Heart right ventricle (tissue), 16 donors: ENCODE measurements around the gene CHMP1A. TPM values are rescaled to one million over a fixed set of nuclear protein-coding genes. Genes with fewer than 3 reads are reported as not detected.
"Not testable (repeated sequence)": the region's sequence is repeated elsewhere in the genome, so short reads cannot be mapped to it uniquely, and the experiment has no call there.

Experiments used
- ATAC-seq, 8 donors: fragments of 200-7000 bp; cut with Tn5 transposase; one replicate each; pipeline ENCODE4 v1.9.1; 2020; ENCODE audit warnings: mild to moderate bottlenecking in 8 of 8, moderate library complexity in 8 of 8, moderate number of reproducible peaks in 1 of 8
- DNase-seq, 2 donors: peaks; one replicate each; pipeline ENCODE4 v3.0.0-alpha.2; 2020
- H3K27ac ChIP-seq, 10 donors: fragments of 200-600 bp; sonication (generic) in 2 of 10; one replicate each; pipeline versions ENCODE4 v1.5.0 to v1.8.0; 2020 to 2022; ENCODE audit warnings: mild to moderate bottlenecking in 3 of 10
- H3K27me3 ChIP-seq, 7 donors: fragments of 200-600 bp; one replicate each; pipeline ENCODE4 v1.8.0; 2021 to 2022; ENCODE audit warnings: mild to moderate bottlenecking in 2 of 7
- H3K36me3 ChIP-seq, 9 donors: fragments of 200-600 bp; sonication (generic) in 1 of 9; one replicate each; pipeline versions ENCODE4 v1.5.0 to v1.8.0; 2020 to 2022; ENCODE audit warnings: mild to moderate bottlenecking in 2 of 9
- H3K4me1 ChIP-seq, 9 donors: fragments of 200-600 bp; sonication (generic) in 1 of 9; one replicate each; pipeline versions ENCODE4 v1.5.0 to v1.8.0; 2020 to 2022; ENCODE audit warnings: mild to moderate bottlenecking in 4 of 9
- H3K4me3 ChIP-seq, 10 donors: fragments of 200-600 bp; sonication (generic) in 2 of 10; one replicate each; pipeline versions ENCODE4 v1.5.0 to v1.8.0; 2020 to 2022; ENCODE audit warnings: mild to moderate bottlenecking in 7 of 10, moderate library complexity in 2 of 10
- H3K9me3 ChIP-seq, 11 donors: fragments of 200-600 bp in 10 of 11; sonication (generic) in 2 of 11; one replicate each; pipeline versions ENCODE4 v1.5.0 to v1.8.0; 2013 to 2022; ENCODE audit warnings: mild to moderate bottlenecking in 2 of 11, control low read depth in 1 of 11, moderate library complexity in 1 of 11
- WGBS, 2 donors: extraction: QIAGEN DNeasy Blood & Tissue Kit; methylation state at CpG; one replicate each; pipeline ENCODE4 v1.1.7; 2013; ENCODE audit warnings: inconsistent platforms in 1 of 2; 5-methylcytosine and 5-hydroxymethylcytosine counted together
- intact Hi-C, 10 donors: fragments of 100-400 bp; cut with DNase I; formaldehyde crosslinking; loops; one replicate each; pipeline versions ENCODE4 v1.11.1 to v1.14.2; 2022
- polyA plus RNA-seq, 2 donors: library from polyadenylated mRNA; stranded (reverse); fragments of 200-250 nt; gene quantifications; one replicate each; pipeline ENCODE4 v1.2.3, GENCODE V29; 2013
- total RNA-seq, 10 donors: library from RNA; stranded (reverse); fragmentation: NEBNext Ultra II Directional in 3 of 10; extraction: Animal tissue kit (Norgen Biotek cat#: 25700) in 3 of 10; gene quantifications; one replicate each; pipeline versions ENCODE4 v1.2.1 to v1.2.4, GENCODE V29; 2021 to 2023
- TF ChIP-seq, protein P1 (sequence below), 9 donors: fragments of 200-600 bp; sonication (generic) in 2 of 9; IDR thresholded peaks; one replicate each; pipeline versions ENCODE4 v1.5.0 to v1.8.0; 2021 to 2022; ENCODE audit warnings: antibody characterized with exemption in 9 of 9, mild to moderate bottlenecking in 5 of 9, moderate library complexity in 1 of 9
- donor health status: Arrhythmogenic right ventricular cardiomyopathy.
- donor health status: ischemic (EF 13 %, LVEDD 7.1; RV severe dilation, severe dysfunction).
- donor health status: healthy with polysubstance abuse.
- donor health status: DM: no; HTN: yes; CAD: no.
- donor health status: DM: no; HTN: no; CAD: no.
- donor health status: ischemic (EF 25% LVEDD 6.9; RV normal size, moderate dysfunction).
- donor health status: ischemic (EF 25% LVEDD 5.7; RV mildly dilated, moderate dysfunction).
- donor health status: healthy.
- donor health status: DM: yes; HTN: yes; CAD: no.
- donor health status: Ischemic cardiomyopathy.
- donor health status: ischemic (EF 35%, LVEDD 5.7; RV mildly dilated, moderate dysfunction).
- donor health status: nonischemic (EF 11% LVEDD 7.7; RV severe dilation, severe dysfunction).
- donor health status: DM: yes; HTN: yes; CAD: no.
- donor health status: PGD.
- donor health status: ischemic (EF 29% LVEDD 5.4; RV normal size, mild dysfunction).
- donor health status: nonischemic (EF 23%, LVEDD 6.1; RV moderate dilation, normal function).

The CHMP1A gene
- total and polyA plus RNA-seq, 12 donors, result 30.6 to 71.4 (median 36.7) TPM

DNA sequence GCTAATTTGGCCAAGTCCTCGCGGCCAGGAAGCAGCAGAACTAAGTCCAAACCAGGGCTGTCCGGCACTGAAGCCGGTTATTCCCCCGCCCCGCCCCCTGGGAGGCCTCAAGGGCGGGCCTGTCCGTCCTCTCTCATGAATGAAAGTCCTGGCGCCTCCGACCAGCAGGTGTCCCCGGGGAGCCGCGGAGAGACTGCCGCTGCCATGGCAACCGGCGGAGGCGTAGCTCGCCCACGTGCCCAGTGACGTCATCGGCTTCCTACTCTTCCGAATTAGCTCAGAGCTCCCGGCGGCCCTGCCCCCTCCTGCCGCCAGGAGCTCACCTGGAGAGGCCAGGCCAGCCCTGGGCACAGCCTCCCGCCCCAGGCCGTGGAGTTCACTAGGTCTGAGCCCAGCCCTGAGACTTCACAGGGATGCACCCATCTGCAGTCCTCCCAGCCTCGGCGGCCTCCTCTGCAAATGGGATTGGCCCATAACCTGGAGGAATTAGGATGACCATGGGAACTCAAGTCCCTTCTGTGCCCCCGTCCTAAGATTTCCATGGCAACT lies 42.7 kb upstream of the CHMP1A start:
- H3K9me3 ChIP-seq, result no peaks in the 10 kb centered on the region
- WGBS, 2 donors, result 1% methylated on average over 30 of the region's 30 CpGs
- H3K27ac ChIP-seq, result peak overlapping the region; percentile 1 to 85 (median 75)
- DNase-seq, result peak; percentile 98 to 99
- H3K27me3 ChIP-seq, result no peaks in the 10 kb centered on the region
- peak; percentile 73 to 92 (median 82) for ATAC-seq
- H3K4me1 ChIP-seq, result peaks cover 10 to 34% (median 26%) of the 10 kb centered on the region in 9 donors
- intact Hi-C loops, result loop anchor here in 7 of 10 donors (1.0 to 10.0 kb wide), 8 partner anchors 20 to 172 kb away; partner anchors contain the start of genes VPS9D1 (in 3 of the 7), ZNF276 (in 2 of the 7) and TCF25 (in 1 of the 7)
- TF ChIP-seq, protein P1, sequence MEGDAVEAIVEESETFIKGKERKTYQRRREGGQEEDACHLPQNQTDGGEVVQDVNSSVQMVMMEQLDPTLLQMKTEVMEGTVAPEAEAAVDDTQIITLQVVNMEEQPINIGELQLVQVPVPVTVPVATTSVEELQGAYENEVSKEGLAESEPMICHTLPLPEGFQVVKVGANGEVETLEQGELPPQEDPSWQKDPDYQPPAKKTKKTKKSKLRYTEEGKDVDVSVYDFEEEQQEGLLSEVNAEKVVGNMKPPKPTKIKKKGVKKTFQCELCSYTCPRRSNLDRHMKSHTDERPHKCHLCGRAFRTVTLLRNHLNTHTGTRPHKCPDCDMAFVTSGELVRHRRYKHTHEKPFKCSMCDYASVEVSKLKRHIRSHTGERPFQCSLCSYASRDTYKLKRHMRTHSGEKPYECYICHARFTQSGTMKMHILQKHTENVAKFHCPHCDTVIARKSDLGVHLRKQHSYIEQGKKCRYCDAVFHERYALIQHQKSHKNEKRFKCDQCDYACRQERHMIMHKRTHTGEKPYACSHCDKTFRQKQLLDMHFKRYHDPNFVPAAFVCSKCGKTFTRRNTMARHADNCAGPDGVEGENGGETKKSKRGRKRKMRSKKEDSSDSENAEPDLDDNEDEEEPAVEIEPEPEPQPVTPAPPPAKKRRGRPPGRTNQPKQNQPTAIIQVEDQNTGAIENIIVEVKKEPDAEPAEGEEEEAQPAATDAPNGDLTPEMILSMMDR (IDR thresholded peaks at IDR 0.05), result peak; percentile 42 to 81 (median 69)
- peak overlapping the region; percentile 59 to 78 (median 74) for H3K4me3 ChIP-seq
- H3K36me3 ChIP-seq, result peaks cover 0 to 31% (median 0%) of the 10 kb centered on the region in 9 donors

DNA sequence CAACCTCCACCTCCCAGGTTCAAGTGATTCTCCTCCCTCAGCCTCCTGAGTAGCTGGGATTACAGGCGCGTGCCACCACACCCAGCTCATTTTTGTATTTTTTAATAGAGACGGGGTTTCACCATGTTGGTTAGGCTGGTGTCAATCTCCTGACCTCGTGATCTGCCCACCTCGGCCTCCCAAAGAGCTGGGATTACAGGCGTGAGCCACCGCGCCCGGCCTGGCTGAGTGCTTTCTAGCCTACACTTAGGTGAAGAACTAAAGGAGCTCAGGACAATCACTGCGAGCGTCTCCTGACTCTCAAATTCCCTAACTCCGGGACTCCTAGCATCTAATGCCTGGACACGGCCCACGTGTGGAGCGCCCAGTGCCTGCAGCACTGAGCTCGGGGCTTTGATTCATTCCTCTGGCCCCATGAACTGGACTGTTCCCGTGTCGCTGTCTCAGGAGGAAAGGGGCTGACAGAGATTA lies 42.2 kb upstream of the CHMP1A start:
- peaks cover 10 to 34% (median 26%) of the 10 kb centered on the region in 9 donors for H3K4me1 ChIP-seq
- H3K27ac ChIP-seq, result peak overlapping the region in 9 of 10 donors; percentile 1 to 85 (median 76)
- peak overlapping the region in 8 of 10 donors; percentile 59 to 77 (median 70) for H3K4me3 ChIP-seq
- peaks cover 0 to 35% (median 0%) of the 10 kb centered on the region in 9 donors for H3K36me3 ChIP-seq
- 56 to 57% methylated on average over 18 of the region's 18 CpGs for WGBS, 2 donors
- H3K9me3 ChIP-seq, DNase-seq, H3K27me3 ChIP-seq, ATAC-seq: not testable (repeated sequence)
- intact Hi-C loops, result loop anchor here in 7 of 10 donors (1.0 to 10.0 kb wide), 8 partner anchors 21 to 173 kb away; partner anchors contain the start of genes VPS9D1 (in 3 of the 7), ZNF276 (in 2 of the 7) and TCF25 (in 1 of the 7)

DNA sequence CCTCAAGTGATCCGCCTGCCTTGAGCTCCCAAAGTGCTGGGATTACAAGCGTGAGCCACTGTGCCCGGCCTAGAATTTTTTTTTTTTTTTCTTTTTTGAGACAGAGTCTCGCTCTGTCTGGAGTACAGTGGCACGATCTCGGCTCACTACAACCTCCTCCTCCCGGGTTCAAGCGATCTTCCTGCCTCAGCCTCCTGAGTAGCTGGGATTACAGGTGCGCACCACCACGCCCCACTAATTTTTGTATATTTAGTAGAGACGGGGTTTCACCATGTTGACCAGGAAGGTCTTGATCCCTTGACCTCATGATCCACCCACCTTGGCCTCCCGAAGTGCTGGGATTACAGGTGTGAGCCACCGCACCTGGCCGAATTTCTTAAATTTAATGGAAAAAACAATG lies 41.2 kb upstream of the CHMP1A start:
- Histone ChIP-seq H3K4me1 (peaks cover 10 to 34% (median 26%) of the 10 kb centered on the region in 9 donors), H3K36me3 (peaks cover 0 to 44% (median 0%) of the 10 kb centered on the region in 9 donors)
- H3K4me3 ChIP-seq, H3K27me3 ChIP-seq, ATAC-seq, H3K27ac ChIP-seq, DNase-seq, intact Hi-C loops, H3K9me3 ChIP-seq: not testable (repeated sequence)
- WGBS, 2 donors, result 98% methylated on average over 14 of the region's 14 CpGs

DNA sequence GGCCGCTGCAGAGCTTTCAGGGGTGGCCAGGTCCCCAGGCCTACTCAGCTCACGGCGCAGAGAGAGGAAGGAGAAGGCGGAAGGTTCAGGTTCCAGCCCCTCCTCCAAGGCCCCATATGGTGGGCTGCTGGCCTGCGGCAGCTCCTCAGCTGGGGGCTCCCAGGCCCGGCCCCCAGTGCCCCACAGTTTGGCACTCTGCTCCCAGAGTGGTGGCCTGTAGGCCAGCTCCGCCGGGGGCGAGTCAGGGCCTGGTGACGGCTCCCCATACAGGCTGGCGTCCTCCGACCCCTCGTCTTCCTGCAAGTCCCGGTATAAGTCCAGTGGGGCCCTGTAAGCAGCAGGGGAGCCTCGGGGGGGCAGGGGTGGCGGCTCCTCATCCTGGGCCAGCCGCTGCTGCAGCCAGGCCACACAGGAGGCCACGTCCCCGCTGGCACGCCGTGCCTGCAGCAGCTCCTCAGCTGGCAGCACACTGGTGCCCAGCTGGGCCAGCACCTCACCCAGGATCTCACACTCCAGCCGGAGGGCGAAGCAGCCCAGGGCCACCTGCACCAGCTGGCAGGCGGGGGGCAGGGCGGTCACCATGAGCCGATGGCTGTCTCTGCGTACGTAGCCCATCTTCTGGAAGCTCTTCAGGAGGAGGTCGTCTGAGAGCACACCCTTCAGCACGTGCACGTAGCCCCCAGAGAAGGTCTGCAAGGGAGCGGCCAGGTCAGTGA lies 40.3 kb upstream of the CHMP1A start:
- Histone ChIP-seq H3K36me3 (peaks cover 0 to 53% (median 7%) of the 10 kb centered on the region in 9 donors), H3K27me3 (no peaks in the 10 kb centered on the region), H3K9me3 (no peaks in the 10 kb centered on the region), H3K4me3 (no peak overlapping the region), H3K4me1 (peaks cover 10 to 34% (median 26%) of the 10 kb centered on the region in 9 donors), H3K27ac (no peak overlapping the region)
- no peak for ATAC-seq
- intact Hi-C loops, result no loop called here
- WGBS, 2 donors, result 89% methylated on average over 32 of the region's 32 CpGs
- TF ChIP-seq, protein P1 (IDR thresholded peaks at IDR 0.05), result no peak
- DNase-seq, result no peak

DNA sequence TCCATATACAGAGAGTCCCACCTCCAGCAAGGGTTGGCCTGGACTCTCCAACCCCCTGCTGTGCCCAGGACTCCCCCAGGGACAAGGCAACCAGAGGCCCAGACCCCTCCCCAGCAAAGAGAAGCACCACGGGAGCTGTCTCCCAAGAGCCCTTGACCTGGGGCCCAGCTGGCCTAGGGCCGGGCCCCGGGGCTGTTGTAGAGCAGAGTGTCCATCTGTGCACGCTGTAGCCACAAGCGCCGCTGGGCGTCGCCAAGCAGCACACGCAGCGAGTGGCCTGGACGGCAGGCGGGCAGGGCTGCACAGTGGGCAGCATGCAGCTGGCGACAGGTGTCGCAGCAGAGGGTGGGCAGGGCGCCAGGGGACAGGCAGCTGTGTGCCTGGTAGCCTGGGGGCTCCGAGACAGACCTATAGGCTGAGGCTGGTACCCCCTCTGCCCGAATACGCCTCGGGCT lies 39.7 kb upstream of the CHMP1A start:
- TF ChIP-seq, protein P1 (IDR thresholded peaks at IDR 0.05), result no peak

More for the DNA sequence above, 39.7 kb upstream of the CHMP1A start:
- Histone ChIP-seq H3K4me1 (peaks cover 10 to 32% (median 25%) of the 10 kb centered on the region in 9 donors), H3K9me3 (no peaks in the 10 kb centered on the region), H3K27ac (no peak overlapping the region), H3K27me3 (no peaks in the 10 kb centered on the region), H3K4me3 (no peak overlapping the region), H3K36me3 (peaks cover 0 to 59% (median 7%) of the 10 kb centered on the region in 9 donors)
- DNase-seq, result no peak
- 92 to 95% methylated on average over 19 of the region's 19 CpGs for WGBS, 2 donors
- ATAC-seq, result no peak
- intact Hi-C loops, result no loop called here
